GM19452 (cell line): Measurements from ENCODE around the gene HBP1.
A peak's percentile ranks its signal among the peaks of the same experiment; 100 is the strongest.
"Not testable (repeated sequence)": the region's sequence is repeated elsewhere in the genome, so short reads cannot be mapped to it uniquely, and the experiment has no call there.

Experiments used
- ATAC-seq: cut with Tn5 transposase; IDR thresholded peaks from one replicate; pipeline ENCODE4 v1.9.1; 2021; ENCODE audit not compliant: unreplicated experiment

The HBP1 gene, protein sequence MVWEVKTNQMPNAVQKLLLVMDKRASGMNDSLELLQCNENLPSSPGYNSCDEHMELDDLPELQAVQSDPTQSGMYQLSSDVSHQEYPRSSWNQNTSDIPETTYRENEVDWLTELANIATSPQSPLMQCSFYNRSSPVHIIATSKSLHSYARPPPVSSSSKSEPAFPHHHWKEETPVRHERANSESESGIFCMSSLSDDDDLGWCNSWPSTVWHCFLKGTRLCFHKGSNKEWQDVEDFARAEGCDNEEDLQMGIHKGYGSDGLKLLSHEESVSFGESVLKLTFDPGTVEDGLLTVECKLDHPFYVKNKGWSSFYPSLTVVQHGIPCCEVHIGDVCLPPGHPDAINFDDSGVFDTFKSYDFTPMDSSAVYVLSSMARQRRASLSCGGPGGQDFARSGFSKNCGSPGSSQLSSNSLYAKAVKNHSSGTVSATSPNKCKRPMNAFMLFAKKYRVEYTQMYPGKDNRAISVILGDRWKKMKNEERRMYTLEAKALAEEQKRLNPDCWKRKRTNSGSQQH

DNA sequence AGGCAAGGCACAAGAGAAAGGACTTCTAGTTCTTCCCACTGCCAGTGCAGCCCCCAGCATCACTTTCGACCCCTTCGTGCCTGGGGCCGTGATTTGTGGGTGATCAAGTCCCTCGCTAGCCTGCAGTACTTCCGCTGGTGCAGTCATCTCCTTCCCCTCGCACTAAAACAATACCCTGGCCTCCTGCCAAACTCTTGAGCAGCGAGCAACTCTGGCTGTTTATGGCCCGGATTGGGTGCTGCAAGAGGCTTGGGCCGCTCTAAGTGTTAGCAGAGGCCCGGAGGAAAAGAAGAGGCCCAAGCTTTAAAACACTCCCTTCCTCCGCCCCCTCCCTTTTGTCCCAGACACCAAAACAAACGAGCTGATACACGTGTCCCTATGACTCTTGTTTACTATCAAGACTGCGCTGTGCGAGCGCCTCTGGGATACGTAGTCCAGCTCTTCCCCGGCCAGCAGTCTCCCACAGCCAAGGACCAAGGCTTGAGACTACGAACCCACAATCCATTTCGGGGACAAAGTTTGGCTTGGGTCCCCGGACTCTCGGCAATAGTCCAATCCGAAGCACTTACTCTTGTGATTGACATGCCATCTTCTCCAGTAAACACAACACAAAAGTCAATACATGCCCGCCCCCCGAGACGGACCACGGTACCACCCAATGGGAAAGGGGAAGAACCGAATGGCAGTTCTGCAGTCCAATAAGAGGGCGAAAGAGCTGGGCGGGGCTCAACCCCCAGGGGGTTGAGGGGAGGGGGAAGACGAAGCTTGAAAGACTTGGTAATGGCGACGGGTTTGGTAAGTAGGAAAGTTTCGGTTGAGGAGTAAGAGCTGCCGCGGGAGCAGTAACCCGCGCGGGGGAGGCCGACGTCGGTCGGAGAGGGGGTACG is at the start of gene HBP1:
HBP1 (plus strand) TSS at position 771 of the 887 bp plus-strand sequence. CDS start 10,891 bp downstream, outside the sequence.
- peak; percentile 87 for ATAC-seq

DNA sequence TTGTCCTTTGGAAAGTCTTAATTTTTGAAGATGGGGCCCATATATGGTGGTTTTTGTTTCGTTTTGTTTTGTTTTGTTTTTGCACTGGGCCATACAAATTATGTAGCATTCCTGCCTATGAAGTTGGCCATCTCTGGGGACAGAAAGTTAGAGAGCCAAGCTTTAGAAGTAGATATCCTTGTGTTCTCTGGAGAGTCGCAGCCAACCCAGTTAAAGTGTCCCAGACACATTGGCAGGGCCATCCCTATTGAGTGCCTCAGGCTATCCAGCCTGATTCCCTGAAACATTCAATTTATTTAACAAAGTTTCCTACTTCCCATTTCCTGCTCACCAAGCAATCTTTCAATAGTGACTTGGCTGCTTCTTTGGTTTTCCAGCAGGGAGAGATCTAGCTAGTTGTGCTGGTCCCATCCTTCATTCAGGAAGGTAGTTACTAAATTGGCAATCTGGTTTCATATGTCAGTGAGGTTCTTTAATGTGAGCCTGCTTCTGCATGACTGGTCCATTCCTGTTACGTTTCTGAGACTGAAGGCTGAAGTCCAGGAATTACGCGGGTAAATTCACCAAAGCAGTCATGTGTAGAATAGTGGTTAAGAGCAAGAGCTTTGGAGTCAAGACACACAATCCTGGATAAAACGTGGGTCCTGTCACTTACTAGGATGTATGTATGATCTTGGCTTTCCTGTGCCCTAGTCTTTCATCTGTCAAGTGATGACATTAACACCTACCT is 49.3 kb upstream of the HBP1 start:
- ATAC-seq = no peak

DNA sequence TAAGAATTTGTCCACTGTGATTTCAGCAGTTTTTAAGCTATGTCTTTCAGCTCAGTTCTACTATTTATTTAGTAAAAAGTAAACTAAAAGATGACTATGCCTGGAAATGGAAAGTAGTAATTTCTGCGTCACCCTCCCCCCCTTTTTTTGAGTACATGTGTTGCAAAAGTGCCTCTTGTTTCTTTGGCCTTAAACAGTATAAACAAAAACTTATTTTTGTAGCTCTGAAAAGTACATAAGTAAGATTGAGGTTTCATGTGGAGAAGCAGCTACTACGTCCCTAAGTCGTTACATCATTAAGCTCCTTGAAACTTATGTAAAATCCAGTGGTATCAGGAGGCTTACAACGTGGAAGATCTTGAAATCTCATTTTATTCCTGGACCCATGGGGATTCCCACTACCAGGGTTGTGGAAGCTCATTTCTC is 46.3 kb upstream of the HBP1 start:
- ATAC-seq = no peak

DNA sequence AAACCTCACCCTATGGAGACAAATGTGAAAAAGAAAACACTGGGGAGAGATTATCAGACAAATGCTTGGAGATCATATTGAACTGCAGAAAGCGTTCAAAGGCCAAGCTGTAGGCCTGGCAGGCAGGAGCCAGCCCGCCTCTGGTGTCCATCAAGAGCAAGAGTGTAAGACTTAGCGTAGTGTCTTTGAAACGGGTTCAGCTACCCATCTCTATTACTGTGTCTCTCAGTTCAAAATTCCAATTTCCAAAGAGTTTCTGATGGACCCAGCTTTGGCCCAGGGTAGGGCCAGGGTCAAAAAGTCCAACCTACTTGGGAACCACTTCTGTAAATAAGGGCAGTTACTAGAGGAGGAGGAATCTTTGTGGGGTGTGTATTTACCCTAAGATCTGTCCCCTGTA is 45.4 kb upstream of the HBP1 start:
- no peak for ATAC-seq

DNA sequence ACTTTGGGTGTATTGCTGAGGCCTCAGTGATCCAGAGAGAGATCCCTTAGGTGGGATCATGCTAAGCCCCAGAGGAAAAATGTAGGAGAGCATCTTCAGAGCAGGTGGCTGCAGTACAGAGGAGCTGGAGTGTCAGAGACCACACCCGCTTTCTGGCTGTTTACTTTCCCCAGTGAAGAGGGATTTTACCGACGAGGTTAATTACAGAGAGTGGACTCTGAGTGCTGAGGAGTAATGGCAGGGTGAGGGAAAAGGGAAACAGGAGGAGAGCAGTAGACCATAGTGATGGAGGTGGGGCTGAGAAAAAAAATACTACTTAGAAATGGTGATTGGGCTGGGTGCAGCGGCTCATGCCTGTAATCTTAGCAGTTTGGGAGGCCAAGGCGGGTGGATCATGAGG is 43.3 kb upstream of the HBP1 start:
- ATAC-seq = no peak

DNA sequence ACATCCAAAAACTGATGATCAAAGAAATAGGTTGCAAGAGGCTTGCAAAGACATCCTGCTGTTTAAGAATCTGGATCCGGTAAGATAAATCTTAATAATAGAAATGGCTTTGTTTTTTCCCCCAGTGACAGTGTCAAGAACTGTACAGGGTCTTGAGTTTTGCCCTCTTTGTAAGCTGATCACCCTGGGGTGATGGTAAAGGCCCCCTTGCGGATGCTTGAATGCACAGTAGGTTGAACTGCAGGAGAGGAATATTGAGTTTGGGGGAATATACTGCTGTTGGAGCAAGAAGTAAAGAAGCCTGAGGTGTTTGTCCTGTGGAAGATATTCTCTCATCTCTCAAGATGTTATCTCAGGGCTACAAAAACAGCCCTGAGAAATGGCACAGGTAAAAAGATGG is 40.6 kb upstream of the HBP1 start:
- no peak for ATAC-seq

DNA sequence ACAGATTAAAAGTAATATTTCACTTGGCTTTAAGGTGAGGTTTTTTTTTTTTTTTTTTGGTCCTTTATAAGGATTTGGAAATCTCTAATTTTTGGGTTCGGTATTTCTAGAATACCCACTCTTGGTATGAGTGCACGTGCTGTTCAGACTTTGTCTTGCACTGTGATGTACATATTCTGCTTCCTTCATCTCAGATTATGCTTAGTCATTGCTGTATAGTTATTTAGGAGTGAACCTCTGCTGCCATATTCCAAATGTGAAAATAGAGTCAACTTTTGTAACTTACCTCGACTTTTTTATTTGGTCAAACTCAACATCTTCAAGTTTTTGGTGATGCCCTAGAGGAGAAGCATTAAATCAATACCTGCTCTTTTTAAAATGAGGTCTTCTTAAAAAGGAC is 40.1 kb upstream of the HBP1 start:
- ATAC-seq = no peak

DNA sequence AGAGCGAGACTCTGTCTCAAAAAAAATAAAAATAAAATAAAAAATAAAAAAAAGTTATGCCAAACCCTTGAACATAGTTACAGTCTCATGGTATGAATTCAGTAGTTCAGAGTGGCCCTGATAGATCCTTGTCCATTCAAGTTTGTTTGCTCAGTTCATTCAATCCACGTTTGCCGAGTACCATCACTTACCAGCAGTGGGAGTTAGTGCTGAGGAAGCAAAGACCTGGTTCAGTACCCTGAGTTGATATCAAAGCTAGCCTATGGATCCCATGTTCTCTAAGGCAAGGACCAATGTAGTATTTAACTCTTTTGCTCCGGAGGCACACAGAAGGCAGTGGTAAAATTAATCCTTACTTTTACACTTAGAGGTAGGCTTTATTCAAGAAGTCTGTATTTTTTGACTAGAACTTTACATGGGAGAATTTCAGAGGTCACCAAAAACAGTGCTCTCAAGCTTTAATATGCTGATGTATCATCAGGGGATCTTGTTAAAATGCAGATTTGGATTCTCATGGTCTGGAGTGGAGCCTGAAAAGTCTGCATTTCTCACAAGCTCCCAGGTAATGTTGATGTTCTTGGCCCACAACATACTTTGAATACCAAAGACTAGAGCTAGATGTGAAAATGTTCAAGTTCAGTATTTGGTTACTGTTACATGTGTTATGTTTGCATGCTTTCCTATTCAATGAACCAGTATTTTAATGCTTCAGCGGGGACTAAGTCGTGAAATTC is 38.1 kb upstream of the HBP1 start:
- no peak for ATAC-seq

DNA sequence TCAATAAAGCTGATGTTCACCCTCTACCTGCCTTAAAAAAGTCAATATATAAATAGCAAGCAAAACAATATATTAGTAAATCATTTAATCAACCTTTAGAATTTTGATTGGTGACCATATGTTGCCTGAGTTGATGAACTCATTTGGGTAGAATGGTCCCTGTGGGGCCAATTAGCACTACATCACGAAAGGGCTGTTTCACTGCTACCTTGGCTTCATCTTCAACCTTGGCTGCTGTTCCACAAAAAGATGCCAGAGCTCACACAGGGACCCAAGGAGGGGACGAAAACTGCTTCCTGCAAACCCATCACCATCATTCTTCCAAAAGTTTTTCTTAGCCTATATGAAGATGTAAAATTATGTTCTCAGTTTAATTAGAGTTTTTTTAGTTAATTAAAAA is 35.4 kb upstream of the HBP1 start:
- ATAC-seq = no peak

DNA sequence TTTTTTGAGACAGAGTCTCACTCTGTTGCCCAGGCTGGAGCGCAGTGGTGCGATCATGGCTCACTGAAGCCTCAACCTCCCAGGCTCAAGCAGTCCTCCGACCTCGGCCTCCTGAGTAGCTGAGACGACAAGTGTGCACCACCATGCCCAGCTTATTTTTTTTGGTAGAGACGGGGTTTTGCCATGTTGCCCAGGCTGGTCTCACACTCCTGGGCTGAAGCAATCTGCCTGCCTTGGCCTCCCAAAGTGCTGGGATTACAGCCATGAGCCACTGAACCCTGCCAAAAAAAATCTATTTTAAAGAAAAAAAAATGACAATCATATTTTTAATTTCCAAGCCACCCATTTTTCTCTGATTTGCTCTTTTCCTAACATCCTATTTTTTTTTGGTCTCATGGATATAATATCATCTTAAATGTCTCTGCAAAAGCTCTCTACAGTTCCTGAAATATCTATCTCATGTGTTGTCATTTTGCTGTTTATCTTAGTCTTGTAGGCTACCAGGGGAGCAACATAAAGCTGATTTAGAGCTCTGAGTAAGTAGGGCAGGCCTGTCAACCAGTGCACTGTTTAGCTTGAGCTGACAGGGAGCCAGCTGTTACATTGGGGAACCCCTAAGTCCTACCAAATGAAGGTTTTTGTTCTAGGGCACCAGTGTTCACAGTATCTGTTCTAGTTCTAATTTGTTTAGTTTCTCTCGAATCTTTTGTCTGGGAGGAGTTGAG is 29.9 kb upstream of the HBP1 start:
- no peak for ATAC-seq

DNA sequence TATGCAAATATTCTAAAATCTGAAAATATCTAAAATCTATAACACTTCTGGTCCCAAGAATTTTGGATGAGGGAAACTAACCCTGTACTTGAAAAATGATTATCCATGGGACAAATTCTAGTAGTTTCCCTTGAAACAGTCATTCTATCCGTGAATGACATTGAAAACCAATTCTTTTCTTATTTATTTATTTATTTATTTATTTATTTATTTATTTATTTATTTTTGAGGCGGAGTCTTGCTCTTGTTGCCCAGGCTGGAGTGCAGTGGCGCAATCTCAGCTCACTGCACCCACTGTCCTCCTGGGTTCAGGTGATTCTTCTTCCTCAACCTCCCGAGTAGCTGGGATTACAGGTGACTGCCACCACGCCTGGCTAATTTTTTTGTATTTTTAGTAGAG is 24.9 kb upstream of the HBP1 start:
- ATAC-seq = not testable (repeated sequence)

DNA sequence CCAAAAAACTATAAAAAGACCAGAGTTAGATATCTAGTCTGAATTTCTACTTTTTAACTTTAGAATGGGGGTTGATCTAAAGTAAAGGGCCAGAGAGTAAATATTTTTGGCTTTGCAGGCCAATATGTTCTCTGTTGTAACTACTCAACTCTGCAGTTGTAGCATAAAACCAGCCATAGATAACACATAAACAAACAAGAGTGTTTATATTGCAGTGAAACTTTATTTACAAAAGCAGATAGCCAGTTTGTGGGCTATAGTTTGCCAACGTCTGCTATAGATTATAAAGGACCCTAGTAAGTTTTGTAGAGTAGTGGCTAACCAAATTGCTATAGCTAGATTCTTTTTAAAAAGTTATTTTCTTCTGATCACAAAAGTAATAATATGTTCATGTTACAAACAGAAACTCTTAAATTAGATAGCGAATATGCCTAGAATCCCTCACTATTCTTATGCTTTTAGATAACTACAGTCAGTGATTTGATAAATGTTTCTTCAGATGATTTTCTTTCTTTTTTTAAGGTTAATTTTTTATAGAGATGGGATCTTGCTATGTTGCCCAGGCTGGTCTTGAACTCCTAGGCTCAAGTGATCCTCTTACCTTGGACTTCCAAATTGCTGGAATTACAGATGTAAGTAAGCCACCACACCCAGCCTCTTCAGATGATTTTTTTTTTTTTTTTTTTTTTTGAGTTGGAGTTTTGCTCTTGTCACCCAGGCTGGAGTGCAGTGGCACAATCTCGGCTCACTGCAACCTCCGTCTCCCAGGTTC is 23.6 kb upstream of the HBP1 start:
- no peak for ATAC-seq

DNA sequence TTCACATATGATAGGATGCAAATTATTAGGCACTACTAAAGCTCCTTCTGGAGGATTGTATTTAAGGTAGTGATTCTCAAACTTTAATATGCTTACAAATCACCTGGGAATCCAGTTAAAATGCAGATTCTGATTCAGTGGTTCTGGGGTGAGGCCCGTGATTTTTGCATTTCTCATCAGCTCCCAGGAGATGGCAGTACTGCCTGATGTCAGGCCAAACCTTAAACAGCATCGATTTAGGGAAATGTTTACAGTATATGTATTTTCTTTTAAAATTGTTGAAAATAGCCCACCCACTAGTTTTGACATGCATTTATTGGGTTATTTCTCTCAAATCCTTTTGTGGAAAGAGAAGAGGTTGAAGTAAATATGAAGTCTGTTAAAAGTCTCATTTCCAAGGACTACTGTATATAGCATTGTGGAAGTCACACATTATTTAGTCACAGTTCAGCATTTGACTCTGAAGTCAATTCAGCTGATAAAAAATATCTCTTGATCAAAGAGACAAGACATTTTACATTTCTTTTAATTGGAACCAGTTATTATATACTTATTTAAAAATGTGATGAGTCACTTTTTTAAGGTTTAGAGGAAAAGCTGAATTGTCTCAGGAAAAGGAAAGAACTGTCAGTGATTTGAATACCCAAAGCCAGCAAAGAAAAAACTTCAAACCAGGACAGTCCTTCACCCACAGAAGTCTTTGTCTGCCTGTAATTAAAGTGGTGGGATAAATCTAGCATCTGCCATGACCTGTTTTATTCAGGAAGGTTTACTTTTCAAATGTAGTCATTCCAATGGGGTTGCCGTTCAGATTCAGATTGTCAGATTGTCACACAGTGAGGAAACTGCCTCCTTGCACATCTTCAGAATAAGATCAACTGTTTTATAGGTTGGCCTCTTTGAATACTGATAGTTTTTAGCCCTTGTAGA is 21.1 kb upstream of the HBP1 start:
- ATAC-seq = no peak

DNA sequence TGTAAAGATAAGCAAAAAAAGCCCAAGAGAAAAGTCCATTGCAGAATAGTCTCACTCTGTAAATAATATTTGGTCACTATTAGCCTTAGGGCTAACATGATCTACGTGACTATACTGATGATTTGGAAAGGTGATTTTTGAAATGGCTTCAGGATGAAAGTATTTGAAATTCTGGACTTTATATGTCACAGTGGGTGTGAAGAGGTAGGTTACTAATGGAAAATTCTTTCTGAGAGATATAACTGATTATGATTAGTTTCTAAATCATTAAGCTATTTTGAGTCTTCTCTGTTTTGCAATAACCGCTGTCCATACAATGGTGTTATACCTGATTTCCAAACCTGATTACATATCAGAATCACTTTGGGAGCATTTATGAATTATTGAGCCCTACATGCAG is 20.1 kb upstream of the HBP1 start:
- ATAC-seq = no peak

DNA sequence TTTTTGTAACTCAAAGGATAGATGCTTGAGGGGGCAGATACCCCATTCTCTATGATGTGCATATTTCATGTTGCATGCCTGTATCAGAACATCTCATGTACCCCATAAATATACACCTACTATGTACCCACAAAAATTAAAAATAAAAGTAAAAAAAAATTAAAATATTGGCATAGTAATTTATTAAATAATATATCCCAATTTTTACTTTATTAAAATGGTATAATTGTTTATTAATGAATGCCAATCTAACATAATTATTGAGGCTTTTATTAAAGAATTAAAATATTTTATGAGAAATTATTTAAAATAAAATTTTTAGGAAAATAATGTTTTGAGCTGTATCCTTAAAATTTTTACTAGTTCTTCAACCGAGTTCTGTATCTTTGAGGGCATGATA is 18.9 kb upstream of the HBP1 start:
- no peak for ATAC-seq

DNA sequence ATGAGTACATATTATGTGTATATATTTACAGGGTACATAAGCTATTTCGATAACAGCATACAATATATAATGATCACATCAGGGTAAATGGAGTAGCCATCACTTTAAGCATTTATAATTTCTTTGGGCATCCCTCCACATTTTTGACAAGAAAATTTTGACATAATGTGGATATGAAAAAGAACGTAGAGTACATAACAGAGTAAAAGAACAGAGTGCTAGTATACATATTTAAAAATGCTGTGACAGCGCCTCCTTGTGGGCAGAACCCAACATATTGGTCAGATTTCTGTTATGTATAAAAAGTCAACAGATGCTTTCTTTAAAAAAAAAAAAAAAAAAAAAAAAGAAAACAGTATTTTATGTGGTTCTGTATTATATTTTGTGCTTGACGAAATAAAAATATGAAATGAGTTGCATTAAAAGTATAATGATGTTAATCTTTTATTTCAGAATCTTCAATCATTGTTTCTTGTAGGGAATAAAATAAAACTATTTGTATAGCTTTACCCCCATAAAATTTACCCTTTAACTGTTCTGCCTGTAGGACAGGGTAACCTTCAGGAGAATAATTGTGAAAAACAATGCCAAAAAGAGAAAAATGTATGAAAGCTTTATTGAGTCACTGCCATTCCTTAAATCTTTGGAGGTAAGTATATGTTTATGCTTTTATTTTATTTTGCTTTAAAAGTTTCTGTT is 18.3 kb upstream of the HBP1 start:
- no peak for ATAC-seq

DNA sequence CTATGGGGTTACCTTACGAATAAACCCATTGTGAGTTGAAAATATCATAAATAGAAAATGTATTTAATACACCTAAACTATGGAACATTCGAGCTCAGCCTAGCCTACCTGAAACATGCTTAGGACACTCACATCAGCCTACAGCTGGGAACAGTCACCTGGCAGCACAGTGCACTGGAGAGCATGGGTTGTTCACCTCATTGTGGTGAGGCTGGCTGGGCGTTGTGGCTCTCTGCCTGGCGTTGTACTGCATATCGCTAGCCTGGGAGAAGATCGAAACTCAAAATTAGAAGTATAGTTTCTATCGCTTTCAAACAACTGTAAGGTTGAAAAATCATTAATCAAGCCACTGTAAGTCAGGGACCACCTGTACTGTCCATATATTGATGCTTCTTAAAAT is 17.3 kb upstream of the HBP1 start:
- ATAC-seq = no peak
